WTC11 (cell line): ENCODE results near the gene RTL5. TPM values are rescaled to one million over a fixed set of nuclear protein-coding genes. Genes with fewer than 3 reads are reported as not detected.
"Not testable (repeated sequence)": the region's sequence is repeated elsewhere in the genome, so short reads cannot be mapped to it uniquely, and the experiment has no call there.

Source experiments
- ATAC-seq: fragments of 200-7000 bp; cut with Tn5 transposase; 2 replicates; pipeline ENCODE4 v1.10.0; 2021; ENCODE audit warnings: mild to moderate bottlenecking, moderate library complexity
- CTCF ChIA-PET: fragments of 300-600 bp; sonication (Branson Sonifier 250); formaldehyde crosslinking; loops from one replicate; lab custom pipeline; 2021; ENCODE audit warnings: antibody characterized with exemption; lab: Charles Lee
- POLR2A ChIA-PET: fragments of 350-600 bp; sonication (Branson Sonifier 250); formaldehyde crosslinking; loops from one replicate; lab custom pipeline; 2021; ENCODE audit warnings: antibody characterized with exemption; lab: Charles Lee
- DNase-seq: peaks from one replicate; pipeline ENCODE4 v3.0.0; 2021; ENCODE audit warnings: low spot score
- H3K27ac Mint-ChIP-seq: 2 replicates; pipeline ENCODE4 v1.8.0; 2021; ENCODE audit warnings: mixed read lengths
- H3K27me3 Mint-ChIP-seq: 2 replicates; pipeline ENCODE4 v1.8.0; 2021; ENCODE audit warnings: low read depth, mild to moderate bottlenecking, moderate library complexity, mixed read lengths
- H3K36me3 Mint-ChIP-seq: 2 replicates; pipeline ENCODE4 v1.8.0; 2021; ENCODE audit warnings: mixed read lengths
- H3K4me1 Mint-ChIP-seq: 2 replicates; pipeline ENCODE4 v1.8.0; 2022; ENCODE audit warnings: mixed read lengths
- H3K4me3 Mint-ChIP-seq: 2 replicates; pipeline ENCODE4 v1.8.0; 2021; ENCODE audit warnings: mild to moderate bottlenecking, moderate library complexity, mixed read lengths
- H3K9me3 Mint-ChIP-seq: 2 replicates; pipeline ENCODE4 v1.8.0; 2021; ENCODE audit warnings: mixed read lengths
- ATF1 ChIP-seq: sonication (generic); formaldehyde crosslinking; IDR thresholded peaks from 2 replicates; pipeline ENCODE4 v1.8.1; 2023; ENCODE audit warnings: mild to moderate bottlenecking, moderate library complexity, missing genetic modification reagents
- ATF2 ChIP-seq: sonication (generic); formaldehyde crosslinking; IDR thresholded peaks from 2 replicates; pipeline ENCODE4 v1.8.1; 2022; ENCODE audit warnings: low read depth, missing genetic modification reagents, borderline replicate concordance
- CBFB ChIP-seq: sonication (generic); formaldehyde crosslinking; IDR thresholded peaks from 2 replicates; pipeline ENCODE4 v1.8.1; 2022; ENCODE audit warnings: mild to moderate bottlenecking, low read depth, missing genetic modification reagents
- PRDM15 ChIP-seq: sonication (generic); formaldehyde crosslinking; IDR thresholded peaks from 2 replicates; pipeline ENCODE4 v1.8.0; 2022; ENCODE audit warnings: missing genetic modification reagents
- PREB ChIP-seq: sonication (generic); formaldehyde crosslinking; IDR thresholded peaks from 2 replicates; pipeline ENCODE4 v1.8.1; 2022; ENCODE audit warnings: mild to moderate bottlenecking, missing genetic modification reagents, moderate library complexity, borderline replicate concordance
- PRRX2 ChIP-seq: fragments of 250-450 bp; sonication (Bioruptor Pico); IDR thresholded peaks from 2 replicates; pipeline ENCODE4 v1.8.0; 2021; ENCODE audit warnings: mild to moderate bottlenecking
- SMAD4 ChIP-seq: sonication (generic); formaldehyde crosslinking; IDR thresholded peaks from 2 replicates; pipeline ENCODE4 v1.8.0; 2022; ENCODE audit warnings: mild to moderate bottlenecking, missing genetic modification reagents
- TP53 ChIP-seq: sonication (generic); formaldehyde crosslinking; IDR thresholded peaks from 2 replicates; pipeline ENCODE4 v1.8.1; 2023; ENCODE audit warnings: mild to moderate bottlenecking, missing genetic modification reagents
- ZBTB43 ChIP-seq: sonication (generic); formaldehyde crosslinking; IDR thresholded peaks from 2 replicates; pipeline ENCODE4 v1.8.1; 2023; ENCODE audit warnings: mild to moderate bottlenecking, missing genetic modification reagents
- ZNF138 ChIP-seq: sonication (generic); formaldehyde crosslinking; conservative IDR thresholded peaks from 2 replicates; pipeline ENCODE4 v1.8.1; 2022; ENCODE audit warnings: mild to moderate bottlenecking, moderate library complexity, missing genetic modification reagents
- ZNF232 ChIP-seq: sonication (generic); formaldehyde crosslinking; IDR thresholded peaks from 2 replicates; pipeline ENCODE4 v1.8.0; 2022; ENCODE audit warnings: mild to moderate bottlenecking, missing genetic modification reagents
- ZNF416 ChIP-seq: fragments of 250-450 bp; sonication (Bioruptor Pico); IDR thresholded peaks from 2 replicates; pipeline ENCODE4 v1.9.0; 2021; ENCODE audit warnings: mild to moderate bottlenecking, inconsistent platforms
- total RNA-seq: library from RNA; stranded (reverse); gene quantifications from 3 replicates; pipeline ENCODE4 v1.2.3, GENCODE V29; 2021

The RTL5 gene
- total RNA-seq, 1 experiment from 2014 or later = 1.3 TPM

- ATAC-seq (no peak), DNase-seq (no peak)
- Mint-ChIP-seq H3K27ac (no peak overlapping the region), H3K4me3 (no peak overlapping the region), H3K36me3 (peaks cover 7% of the 10 kb centered on the region; the same call in 1 of the 2 replicates), H3K4me1 (no peaks in the 10 kb centered on the region), H3K27me3 (peaks cover 20% of the 10 kb centered on the region), H3K9me3 (peaks cover 10% of the 10 kb centered on the region)
- POLR2A ChIA-PET = no interaction called here
- TF ChIP-seq ZBTB43 (CRISPR knock-in tag) (no peak), ZNF416 (CRISPR knock-in tag) (no peak), PREB (CRISPR knock-in tag) (no peak), ATF1 (no peak), CBFB (CRISPR knock-in tag) (no peak)
- CTCF ChIA-PET = interaction anchor here (0.6 kb wide), 1 partner anchor 8 kb away, joined by 3 read pairs; no protein-coding TSS in a partner anchor
Measured at GRCh38 chrX:72176981-72177380, 45.3 kb upstream of the RTL5 start.

GRCh38 chrX:72176289-72176688, 44.6 kb upstream of the RTL5 start:
- POLR2A ChIA-PET, H3K4me3 Mint-ChIP-seq, ATAC-seq: not testable (repeated sequence)

GRCh38 chrX:72169008-72169728, 37.5 kb upstream of the RTL5 start:
- DNase-seq (no peak), ATAC-seq (no peak)
- TF ChIP-seq ZNF138 (CRISPR knock-in tag) (no peak), PREB (CRISPR knock-in tag) (no peak), ATF2 (CRISPR knock-in tag) (no peak), TP53 (CRISPR knock-in tag) (no peak), ZNF232 (CRISPR knock-in tag) (no peak), ZBTB43 (CRISPR knock-in tag) (no peak)
- H3K4me1 Mint-ChIP-seq = no peaks in the 10 kb centered on the region
- H3K9me3 Mint-ChIP-seq = no peaks in the 10 kb centered on the region
- H3K27ac Mint-ChIP-seq = no peak overlapping the region
- H3K36me3 Mint-ChIP-seq = no peaks in the 10 kb centered on the region
- POLR2A ChIA-PET = no interaction called here
- CTCF ChIA-PET = no interaction called here
- no peak overlapping the region for H3K4me3 Mint-ChIP-seq
- peaks cover 12% of the 10 kb centered on the region for H3K27me3 Mint-ChIP-seq

More at GRCh38 chrX:72176289-72176688, 44.6 kb upstream of the RTL5 start:
- peaks cover 20% of the 10 kb centered on the region for H3K27me3 Mint-ChIP-seq
- CTCF ChIA-PET = interaction anchor here (0.6 kb wide), 1 partner anchor 9 kb away, joined by 3 read pairs; no protein-coding TSS in a partner anchor
- not testable (repeated sequence) for H3K36me3 Mint-ChIP-seq, DNase-seq, H3K9me3 Mint-ChIP-seq, H3K27ac Mint-ChIP-seq, H3K4me1 Mint-ChIP-seq

- DNase-seq = no peak
- Mint-ChIP-seq H3K27me3 (peaks cover 13% of the 10 kb centered on the region), H3K9me3 (peaks cover 5% of the 10 kb centered on the region), H3K36me3 (no peaks in the 10 kb centered on the region), H3K4me1 (no peaks in the 10 kb centered on the region), H3K27ac (no peak overlapping the region), H3K4me3 (no peak overlapping the region)
- CTCF ChIA-PET = no interaction called here
- TF ChIP-seq PRRX2 = no peak
- TF ChIP-seq SMAD4 (CRISPR knock-in tag) = no peak
- TF ChIP-seq PRDM15 (CRISPR knock-in tag) = no peak
- ATAC-seq = no peak
- POLR2A ChIA-PET = no interaction called here
Measured at GRCh38 chrX:72165551-72165950, 33.8 kb upstream of the RTL5 start.
